GM21515 (cell line): Measurements from ENCODE around the gene DLEC1.
"Not testable (repeated sequence)": the region's sequence is repeated elsewhere in the genome, so short reads cannot be mapped to it uniquely, and the experiment has no call there.

Source experiments
- ATAC-seq: cut with Tn5 transposase; IDR thresholded peaks from one replicate; pipeline ENCODE4 v1.9.1; 2021; ENCODE audit not compliant: unreplicated experiment

Gene DLEC1

DNA sequence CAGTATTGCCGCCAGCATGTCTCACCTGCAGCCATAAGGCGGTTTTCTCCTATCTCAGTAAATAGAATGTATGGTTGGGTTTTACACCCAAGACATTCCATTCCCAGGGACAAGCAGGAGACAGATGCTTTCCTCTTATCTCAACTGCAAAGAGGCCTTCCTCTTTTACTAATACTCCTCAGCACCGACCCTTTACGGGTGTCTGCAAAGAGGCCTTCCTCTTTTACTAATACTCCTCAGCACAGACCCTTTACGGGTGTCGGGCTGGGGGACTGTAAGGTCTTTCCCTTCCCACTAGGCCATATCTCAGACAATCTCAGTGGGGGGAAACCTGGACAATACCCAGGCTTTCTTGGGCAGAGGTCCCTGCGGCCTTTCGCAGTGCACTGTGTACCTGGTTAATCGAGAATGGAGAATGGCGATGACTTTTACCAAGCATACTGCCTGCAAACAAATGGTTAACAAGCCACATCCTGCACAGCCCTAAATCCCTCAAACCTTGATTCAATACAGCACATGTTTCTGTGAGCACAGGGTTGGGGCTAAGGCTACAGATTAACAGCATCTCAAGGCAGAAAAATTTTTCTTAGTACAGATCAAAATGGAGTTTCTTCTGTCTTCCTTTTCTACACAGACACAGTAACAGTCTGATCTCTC, 96.7 kb downstream of the DLEC1 start:
- not testable (repeated sequence) for ATAC-seq

DNA sequence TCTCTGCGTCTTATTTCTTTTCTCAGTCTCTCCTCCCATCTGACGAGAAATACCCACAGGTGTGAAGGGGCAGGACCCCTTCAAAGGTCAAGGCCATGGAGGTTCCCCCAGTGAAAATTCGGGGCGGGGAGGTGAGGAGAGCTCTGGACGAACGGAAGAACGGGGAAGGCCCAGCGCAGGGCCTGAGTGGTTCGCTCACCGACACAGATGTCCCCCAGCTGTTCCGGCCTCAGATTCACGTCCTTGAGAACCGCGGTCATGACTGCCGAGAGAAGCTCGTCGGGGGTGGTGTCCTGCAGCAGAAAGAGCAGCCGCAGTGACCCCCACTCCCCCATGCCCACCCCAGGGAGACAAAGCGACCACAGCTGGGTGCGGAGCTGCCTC, 97.4 kb downstream of the DLEC1 start:
- no peak for ATAC-seq

DNA sequence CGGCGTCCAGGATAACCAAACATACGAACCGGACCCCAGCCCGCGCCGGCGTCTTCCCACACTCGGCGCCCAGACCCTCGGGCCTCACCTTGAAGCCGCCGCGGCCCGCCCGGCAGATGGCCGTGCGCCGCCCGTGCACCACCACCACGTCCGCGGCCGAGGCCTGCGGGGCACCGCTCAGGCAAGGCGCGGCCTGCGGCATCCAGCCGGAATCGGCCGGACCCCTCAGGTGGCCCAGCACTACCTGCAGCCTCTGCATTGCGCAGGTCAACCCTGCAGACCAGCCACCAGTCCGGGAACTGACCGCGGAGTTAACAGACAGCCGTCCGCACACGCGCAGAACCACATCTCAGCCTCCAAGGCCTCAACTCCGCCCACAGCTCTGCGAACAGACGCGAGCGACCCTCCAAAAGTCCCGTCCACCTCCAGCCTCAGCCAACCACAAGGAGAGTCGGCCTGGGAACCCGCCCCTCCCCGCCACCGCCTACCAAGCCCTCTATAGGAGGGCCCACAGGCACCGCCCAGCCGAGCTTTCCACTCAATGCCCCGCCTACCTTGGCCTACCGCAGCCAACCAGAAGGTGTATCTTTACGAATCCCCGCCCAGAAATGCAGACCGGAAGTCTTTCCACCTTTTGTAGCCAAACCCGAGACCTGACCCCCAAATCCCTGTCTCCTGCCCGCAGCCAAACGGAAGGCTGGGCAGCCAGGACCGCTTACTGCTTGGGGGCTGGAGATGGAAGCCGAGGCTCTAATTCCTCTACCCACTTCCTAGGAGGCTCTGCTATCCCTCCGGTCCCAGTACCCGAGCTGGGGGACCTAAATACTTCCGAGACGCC, 98.0 kb downstream of the DLEC1 start, which contains the start of gene ACAA1:
ACAA1 (minus strand) TSS at position 351 of the 838 bp plus-strand sequence; CDS start at position 259, 92 bp downstream.
- ATAC-seq = peak; percentile 89

DNA sequence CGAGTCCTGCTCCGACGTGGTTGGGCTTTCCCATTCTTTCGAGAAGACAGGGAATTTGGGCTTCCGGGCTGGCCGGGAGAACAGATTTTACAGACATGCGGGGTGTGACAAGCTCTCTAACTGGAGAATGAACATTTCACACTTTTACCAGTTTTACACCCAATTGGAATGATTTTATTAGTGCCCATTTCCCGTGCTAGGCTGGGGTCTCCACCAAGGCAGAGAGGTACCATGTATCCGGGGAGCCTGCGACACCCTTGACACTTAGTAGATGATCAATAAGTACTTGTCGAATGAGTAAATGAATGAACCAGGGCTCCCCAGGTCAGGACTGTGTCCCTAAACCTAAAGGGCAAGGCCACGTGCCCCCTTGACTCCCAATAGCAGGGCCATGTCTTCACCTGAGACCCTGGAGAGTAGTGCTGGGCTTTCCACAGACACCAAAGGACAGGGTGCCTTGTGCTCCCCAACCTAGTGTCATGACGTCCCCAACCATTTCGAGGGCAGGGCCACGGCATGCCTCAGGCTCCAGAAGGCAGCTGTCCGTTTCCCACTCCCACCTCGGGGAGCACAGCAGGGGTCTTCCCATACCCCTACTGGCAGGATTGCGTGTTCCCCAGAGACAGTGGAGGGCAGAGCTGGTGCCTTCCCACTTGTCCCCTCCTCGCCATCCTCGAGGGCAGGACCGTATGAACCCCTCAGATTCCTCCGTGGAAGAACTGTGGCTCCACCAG, 98.8 kb downstream of the DLEC1 start:
- ATAC-seq = no peak

DNA sequence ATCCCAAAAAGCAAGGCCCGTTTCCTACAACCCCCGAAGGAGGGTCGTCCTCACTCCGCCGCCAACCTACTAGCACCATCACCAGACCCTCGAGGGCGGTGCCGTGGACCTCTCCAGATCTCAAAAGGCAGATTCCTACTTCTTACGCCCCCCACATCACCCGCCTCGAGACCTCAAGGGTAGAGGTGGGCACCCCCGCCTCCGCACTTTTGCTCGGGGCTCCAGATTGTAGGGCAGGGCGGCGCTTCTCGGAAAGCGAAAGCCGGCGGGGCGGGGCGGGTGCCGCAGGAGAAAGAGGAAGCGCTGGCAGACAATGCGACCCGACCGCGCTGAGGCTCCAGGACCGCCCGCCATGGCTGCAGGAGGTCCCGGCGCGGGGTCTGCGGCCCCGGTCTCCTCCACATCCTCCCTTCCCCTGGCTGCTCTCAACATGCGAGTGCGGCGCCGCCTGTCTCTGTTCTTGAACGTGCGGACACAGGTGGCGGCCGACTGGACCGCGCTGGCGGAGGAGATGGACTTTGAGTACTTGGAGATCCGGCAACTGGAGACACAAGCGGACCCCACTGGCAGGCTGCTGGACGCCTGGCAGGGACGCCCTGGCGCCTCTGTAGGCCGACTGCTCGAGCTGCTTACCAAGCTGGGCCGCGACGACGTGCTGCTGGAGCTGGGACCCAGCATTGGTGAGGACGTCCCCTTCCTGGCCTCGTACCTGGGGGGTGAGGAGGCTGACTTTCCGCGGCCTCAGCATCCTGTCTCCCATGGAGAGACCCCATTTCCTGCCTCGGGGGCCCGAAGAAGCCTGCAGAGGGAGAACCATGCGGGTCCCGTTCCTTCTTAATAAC, 99.6 kb downstream of the DLEC1 start, which contains the start of gene MYD88:
MYD88 (plus strand) TSS at position 313 of the 842 bp plus-strand sequence; CDS start at position 353, 40 bp downstream.
- ATAC-seq = peak; percentile 44

DNA sequence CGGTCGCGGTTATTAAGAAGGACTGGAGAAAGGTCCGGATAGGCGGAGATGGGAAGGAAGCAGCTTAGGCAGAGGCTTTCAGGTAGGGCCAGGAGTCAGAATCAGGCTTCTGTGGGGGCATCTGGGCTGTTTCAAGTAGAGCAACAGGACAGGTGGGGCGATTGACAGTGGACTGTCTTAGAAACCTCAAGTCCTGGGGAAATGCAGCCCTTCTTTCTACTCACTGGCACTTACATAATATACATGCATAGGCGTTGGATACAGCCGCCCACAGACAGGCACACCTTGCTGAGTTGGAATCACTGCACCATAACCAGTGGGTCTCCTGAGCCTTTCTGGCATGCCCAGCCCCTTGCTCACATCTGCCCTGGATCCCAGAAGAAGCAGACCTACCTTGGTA, 100.2 kb downstream of the DLEC1 start:
- ATAC-seq = no peak

DNA sequence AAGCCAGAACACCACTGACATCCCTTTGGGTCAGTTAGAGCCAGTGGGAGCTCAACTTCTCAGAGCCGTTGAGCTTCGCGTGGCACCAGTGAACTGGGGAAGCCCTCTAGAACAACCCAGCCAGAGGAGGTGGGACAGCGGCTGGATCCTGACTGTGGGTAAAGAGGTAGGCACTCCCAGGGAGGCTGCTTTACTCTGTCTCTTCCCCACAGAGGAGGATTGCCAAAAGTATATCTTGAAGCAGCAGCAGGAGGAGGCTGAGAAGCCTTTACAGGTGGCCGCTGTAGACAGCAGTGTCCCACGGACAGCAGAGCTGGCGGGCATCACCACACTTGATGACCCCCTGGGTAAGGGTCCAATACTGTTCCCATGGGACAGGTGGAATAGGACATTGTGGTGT, 100.6 kb downstream of the DLEC1 start:
- ATAC-seq = no peak

DNA sequence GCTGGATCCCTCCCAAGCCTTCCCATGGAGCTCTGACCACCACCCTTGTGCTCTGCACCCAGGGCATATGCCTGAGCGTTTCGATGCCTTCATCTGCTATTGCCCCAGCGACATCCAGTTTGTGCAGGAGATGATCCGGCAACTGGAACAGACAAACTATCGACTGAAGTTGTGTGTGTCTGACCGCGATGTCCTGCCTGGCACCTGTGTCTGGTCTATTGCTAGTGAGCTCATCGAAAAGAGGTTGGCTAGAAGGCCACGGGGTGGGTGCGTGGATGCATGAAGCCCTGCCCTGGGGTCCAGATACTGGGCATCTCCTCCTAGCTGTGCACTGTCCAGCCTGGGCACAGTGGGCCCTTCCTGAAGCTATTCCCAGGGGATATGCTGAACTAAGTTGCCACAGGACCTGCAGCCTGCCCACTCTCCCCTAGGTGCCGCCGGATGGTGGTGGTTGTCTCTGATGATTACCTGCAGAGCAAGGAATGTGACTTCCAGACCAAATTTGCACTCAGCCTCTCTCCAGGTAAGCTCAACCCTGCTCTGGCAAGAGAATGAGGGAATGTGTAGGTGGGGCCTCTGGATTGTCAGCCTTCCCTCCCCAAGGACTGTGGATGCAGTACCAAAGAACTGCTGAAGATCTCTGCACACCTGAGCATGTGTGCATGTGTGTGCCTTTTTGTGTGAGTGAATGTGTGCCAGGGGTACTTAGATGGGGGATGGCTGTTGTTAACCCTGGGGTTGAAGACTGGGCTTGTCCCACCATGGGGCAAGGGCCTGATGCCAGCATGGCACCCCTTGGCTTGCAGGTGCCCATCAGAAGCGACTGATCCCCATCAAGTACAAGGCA, 101.5 kb downstream of the DLEC1 start:
- ATAC-seq = no peak

DNA sequence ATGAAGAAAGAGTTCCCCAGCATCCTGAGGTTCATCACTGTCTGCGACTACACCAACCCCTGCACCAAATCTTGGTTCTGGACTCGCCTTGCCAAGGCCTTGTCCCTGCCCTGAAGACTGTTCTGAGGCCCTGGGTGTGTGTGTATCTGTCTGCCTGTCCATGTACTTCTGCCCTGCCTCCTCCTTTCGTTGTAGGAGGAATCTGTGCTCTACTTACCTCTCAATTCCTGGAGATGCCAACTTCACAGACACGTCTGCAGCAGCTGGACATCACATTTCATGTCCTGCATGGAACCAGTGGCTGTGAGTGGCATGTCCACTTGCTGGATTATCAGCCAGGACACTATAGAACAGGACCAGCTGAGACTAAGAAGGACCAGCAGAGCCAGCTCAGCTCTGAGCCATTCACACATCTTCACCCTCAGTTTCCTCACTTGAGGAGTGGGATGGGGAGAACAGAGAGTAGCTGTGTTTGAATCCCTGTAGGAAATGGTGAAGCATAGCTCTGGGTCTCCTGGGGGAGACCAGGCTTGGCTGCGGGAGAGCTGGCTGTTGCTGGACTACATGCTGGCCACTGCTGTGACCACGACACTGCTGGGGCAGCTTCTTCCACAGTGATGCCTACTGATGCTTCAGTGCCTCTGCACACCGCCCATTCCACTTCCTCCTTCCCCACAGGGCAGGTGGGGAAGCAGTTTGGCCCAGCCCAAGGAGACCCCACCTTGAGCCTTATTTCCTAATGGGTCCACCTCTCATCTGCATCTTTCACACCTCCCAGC, 102.4 kb downstream of the DLEC1 start:
- no peak for ATAC-seq

DNA sequence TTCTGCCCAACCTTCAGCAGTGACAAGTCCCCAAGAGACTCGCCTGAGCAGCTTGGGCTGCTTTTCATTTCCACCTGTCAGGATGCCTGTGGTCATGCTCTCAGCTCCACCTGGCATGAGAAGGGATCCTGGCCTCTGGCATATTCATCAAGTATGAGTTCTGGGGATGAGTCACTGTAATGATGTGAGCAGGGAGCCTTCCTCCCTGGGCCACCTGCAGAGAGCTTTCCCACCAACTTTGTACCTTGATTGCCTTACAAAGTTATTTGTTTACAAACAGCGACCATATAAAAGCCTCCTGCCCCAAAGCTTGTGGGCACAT, 102.9 kb downstream of the DLEC1 start:
- no peak for ATAC-seq

DNA sequence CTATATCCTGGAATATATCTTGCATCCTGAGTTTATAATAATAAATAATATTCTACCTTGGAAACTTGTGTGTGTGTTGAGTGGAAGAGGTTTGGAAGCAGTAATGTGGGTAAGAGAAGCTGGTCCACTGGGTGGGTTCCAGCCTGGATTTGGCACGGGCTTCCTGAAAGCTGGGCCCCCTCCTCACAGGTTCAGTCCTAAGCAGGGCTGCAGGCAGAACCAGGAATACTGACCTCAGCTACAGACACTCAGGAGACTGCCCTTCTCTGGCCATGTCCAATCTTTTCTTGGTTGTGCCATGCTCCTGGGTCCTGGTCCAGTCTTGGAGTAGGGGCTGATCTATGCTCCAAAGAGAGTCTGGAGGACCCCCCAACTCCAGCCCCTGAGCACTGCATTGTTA, 104.0 kb downstream of the DLEC1 start:
- no peak for ATAC-seq

DNA sequence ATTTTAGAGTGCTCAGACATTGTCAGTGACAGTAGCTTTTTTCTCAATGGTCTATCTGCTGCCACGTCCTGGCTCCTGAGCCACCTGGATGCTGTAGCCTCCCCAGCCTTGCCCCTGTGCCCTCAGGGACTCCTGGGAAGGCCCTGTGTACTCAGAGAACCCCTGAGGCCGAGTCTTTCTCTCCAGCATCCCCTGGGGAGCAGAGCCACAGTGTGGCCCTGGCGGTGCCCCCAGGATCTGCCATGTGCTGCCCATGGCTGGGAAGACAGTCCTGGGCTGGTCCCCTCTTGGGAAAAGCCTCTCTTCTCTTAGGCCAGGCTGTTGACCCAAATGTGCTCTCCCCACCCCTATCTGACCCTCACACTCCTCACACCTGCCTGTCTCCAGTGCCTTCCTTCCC, 104.5 kb downstream of the DLEC1 start:
- no peak for ATAC-seq

DNA sequence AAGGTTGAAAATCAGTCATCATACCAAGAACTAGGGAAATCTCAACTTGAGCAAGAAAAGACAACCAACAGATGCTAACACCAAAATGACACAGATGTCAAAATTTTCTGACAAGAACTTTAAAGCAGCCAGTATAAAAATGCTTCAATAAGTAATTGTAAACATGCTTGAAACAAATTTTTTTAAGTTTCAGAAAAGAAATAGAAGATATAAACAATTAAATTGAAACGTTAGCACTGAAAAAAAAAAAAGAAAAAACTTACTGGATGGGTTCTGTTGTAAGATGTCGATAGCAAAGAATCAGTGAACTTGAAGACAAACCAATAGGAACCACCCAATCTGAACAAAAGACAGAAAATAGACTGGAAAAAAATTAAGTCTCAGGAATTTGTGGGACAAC, 107.5 kb downstream of the DLEC1 start:
- no peak for ATAC-seq

DNA sequence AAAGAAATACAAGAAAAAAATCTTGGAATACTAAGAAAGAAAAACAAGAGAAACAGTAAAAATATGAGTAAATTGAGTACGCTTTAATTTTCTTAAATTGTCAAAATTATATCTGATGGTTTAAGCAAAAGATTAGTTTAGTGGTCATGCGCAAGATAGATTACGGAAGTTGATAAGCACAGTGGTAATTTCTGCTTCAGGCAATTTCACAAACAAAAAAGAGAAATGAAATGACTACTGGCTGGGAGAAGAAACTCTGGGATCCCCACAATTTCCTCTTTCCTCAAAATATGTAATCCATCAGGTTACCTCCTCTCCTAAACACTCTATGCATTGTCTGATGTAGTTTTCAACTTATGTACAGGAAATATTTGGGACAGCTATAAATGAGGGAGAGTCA, 108.4 kb downstream of the DLEC1 start:
- no peak for ATAC-seq

DNA sequence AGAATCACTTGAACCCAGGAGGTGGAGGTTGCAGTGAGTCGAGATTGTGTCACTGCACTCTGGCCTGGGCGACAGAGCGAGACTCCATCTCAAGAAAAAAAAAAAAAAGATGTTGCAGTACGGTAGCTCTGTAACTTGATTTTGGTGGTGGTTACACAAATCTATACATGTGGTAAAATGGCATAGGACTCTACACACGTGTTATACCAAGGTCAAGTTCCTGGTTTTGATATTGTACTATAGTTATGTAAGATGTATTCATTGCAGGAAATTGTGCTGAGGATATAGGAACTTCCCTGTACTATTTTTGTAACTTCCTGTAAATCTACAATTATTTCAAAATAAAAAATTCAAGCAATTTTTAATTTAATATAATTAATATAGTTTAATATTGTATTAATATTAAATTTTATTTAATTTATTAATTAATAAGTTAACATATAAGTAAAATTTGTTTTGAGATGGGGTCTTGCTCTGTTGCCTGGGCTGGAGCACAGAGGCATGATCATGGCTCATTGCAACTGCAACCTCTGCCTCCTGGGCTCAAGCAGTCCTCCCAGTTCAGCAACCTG, 109.4 kb downstream of the DLEC1 start:
- no peak for ATAC-seq

DNA sequence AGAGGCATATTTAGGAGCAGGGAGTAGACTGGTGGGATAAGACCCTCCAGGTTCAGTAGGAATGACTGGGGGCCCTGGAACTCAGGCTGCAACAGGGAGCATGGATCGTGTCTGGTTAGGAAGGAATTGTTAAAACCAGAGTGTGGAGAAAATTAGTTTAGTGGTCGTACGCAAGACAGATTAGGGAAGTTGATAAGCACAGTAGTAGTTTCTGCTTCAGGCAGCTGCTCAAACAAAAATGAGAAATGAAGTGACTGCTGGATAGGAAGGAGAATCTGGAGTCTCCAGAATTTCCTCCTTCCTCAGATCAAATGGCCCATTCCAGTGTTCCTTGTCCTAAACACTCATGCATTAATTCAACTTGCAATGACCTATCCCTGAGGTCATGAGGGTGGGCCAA, 110.7 kb downstream of the DLEC1 start:
- no peak for ATAC-seq

DNA sequence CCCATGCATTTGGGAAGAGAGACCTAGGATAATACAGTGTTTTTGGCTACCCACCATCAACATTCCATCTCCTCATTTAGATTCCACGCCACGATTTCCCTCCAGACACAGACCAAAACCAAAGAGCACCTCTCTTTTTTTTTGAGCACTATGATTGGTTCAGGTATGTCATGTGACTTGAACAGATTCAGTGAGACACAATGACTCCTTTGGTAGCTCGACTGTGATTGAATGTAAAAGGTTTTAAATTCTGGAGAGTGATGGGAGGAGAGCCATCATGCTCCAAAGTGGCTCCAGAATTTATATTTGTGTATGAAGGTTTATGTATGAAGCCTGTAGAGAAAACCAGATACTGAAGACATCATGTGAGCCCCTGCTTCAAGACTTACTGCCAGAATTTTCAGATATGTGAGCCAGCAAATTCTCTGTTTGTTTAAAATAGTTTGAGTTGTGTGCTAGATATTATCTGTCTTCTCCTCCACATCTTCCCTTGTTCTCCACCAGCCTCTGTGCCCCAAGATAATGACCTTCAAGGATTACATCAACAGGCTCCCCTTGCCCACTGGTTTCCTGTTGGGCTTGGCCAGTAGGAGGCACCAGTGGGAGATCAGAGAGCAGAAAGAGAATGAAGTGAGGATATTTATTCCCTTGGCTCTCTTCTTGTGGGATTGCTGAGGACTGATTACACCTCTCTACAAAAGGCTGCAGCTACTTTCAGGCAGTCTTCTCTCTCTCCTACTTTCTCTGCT, 111.9 kb downstream of the DLEC1 start:
- no peak for ATAC-seq

DNA sequence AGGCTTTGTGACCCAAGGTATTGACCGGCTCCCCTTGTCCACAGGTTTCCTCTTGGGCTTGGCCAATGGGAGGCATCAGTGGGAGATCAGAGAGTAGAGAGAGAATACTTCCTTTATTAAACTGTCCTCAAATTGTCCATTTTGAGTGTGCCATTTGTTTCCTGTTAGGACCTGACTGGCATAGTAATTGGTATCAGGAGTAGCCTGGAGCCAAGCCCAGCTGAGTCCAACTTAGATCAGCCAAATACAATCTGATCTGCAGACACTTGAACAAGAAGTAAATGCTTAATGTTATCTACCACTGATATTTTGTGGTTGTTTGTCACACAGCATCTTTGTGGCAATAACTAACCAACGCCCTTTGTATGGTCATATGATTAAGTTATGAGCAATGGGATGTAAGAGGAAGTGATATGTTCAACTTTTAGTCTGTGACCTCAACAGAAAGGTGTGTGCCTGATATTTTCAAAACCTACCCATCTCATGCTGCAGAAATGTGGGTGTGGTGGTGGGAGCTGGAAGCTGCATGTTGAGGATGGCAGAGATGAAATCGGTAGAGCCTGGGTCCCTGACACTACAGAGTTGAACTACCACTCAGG, 112.8 kb downstream of the DLEC1 start:
- ATAC-seq = no peak
